D721Med (cell line): ENCODE data around the gene ARAP2.

Experiments used
- DNase-seq: peaks from one replicate; pipeline ENCODE4 v3.0.0; 2011; ENCODE audit warnings: low spot score; ENCODE audit not compliant: insufficient read length
- FAIRE-seq: peaks from 2 replicates; lab custom pipeline; 2011; peaks lifted over from hg19 to GRCh38; lab: Jason Lieb, UNC
- TF ChIP-seq, protein P1 (sequence below): IDR thresholded peaks from 2 replicates; pipeline ENCODE4 v1.5.1; 2012; ENCODE audit warnings: mild to moderate bottlenecking, control low read depth; ENCODE audit not compliant: insufficient read depth; ENCODE audit errors: missing control alignments

Gene ARAP2

DNA sequence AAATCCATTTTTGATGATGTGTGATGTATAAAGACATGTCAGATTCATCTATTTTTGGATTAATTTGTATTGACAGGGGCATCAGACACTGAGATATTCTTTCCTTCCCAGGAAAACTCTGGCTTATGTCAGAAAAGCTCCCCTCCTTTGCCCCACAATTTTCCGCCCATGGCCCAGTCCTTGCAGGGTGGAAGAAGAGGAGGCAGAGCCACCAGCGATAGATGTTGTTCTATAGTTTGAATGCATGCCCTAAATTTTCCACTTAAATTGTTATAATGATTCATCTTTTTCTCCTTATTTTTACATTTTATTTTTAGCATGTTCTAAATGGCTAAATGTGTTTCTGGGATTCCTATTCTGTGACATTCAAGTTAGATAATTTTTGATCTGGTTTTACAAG is 149.3 kb downstream of the ARAP2 start:
- FAIRE-seq (no peak), DNase-seq (no peak)
- TF ChIP-seq, protein P1, sequence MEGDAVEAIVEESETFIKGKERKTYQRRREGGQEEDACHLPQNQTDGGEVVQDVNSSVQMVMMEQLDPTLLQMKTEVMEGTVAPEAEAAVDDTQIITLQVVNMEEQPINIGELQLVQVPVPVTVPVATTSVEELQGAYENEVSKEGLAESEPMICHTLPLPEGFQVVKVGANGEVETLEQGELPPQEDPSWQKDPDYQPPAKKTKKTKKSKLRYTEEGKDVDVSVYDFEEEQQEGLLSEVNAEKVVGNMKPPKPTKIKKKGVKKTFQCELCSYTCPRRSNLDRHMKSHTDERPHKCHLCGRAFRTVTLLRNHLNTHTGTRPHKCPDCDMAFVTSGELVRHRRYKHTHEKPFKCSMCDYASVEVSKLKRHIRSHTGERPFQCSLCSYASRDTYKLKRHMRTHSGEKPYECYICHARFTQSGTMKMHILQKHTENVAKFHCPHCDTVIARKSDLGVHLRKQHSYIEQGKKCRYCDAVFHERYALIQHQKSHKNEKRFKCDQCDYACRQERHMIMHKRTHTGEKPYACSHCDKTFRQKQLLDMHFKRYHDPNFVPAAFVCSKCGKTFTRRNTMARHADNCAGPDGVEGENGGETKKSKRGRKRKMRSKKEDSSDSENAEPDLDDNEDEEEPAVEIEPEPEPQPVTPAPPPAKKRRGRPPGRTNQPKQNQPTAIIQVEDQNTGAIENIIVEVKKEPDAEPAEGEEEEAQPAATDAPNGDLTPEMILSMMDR, result no peak

DNA sequence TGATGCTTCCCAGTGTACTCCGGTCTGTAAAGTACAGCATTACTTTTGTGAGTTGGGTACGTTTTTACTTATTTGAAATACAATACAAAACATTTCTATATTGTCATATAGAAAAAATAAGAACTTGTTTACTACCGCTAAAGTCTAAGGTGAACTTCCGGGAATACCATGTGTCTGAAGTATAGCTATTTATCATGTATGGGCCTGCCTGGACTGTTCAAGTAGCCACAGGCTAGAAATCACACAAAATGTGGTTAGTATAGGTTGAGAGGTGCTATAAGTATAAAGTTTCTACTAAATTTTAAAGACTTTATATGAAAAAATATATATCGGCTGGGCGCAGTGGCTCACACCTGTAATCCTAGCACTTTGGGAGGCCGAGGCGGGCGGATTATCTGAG is 152.3 kb downstream of the ARAP2 start:
- DNase-seq (no peak), FAIRE-seq (no peak)
- TF ChIP-seq, protein P1, result no peak

DNA sequence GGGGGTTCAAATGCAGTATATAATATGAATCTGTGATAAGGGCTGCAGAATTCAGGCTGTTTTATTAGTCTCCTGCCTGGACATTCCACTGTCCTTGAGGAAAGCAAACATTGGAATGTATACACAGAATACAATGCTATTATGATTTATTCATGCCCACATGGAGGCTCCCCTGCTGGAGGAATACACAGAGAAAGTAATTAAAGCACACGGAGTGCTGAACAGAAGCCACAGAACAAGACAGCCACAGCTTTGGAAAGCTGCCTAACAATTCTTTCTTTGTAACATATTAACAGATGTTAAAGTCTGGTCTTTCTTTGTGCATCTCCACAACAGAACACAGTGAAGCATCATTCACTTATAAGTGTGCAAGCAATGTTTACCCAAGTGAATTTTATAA is 155.8 kb downstream of the ARAP2 start:
- TF ChIP-seq, protein P1, result no peak
- FAIRE-seq (no peak), DNase-seq (no peak)

DNA sequence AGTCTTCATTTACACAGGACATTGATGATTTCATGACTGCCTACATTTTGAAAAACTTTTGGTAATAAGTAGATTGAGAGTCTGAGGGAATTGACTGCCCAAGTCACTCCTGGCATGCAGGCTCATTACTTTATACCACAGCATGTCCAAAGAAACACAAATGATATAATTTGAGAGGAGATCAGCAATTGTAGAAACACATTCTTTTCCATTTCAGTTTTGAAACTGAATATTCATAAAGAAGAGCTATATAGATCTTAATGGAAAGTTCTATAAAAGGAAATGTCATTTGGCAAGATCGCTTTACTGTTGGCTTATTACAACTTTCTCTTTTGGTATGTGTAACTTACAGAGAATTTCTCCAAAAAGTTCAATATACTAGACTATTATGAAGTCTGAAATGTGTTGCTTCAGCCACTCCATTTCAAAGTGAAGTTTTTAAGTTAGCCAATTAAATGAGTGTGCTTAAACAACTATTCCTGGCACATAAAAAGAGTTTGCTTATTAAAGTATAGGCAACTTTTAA is 158.0 kb downstream of the ARAP2 start:
- no peak for FAIRE-seq
- TF ChIP-seq, protein P1, result no peak

DNA sequence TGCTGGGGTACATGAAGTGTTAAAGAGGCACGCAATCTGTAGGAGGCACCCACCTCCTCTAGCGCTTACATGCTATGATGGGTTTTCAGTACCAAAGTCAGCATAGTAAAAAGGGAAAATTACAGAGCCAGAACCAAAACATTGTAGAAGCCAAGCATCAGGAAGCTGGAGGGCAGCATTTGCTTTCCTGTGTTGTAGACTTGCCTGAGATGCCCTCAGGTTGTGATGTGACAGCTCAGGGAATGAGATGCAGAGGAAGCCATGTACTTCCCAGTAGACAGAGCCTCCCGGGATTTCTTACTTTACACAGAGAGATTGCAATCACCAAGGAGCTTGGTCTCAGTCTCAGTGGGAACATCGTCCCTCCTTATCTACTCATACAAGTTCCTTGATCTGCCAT is 161.5 kb downstream of the ARAP2 start:
- FAIRE-seq (no peak), DNase-seq (no peak)
- TF ChIP-seq, protein P1, result no peak

More for the DNA sequence above, 158.0 kb downstream of the ARAP2 start:
- no peak for DNase-seq

DNA sequence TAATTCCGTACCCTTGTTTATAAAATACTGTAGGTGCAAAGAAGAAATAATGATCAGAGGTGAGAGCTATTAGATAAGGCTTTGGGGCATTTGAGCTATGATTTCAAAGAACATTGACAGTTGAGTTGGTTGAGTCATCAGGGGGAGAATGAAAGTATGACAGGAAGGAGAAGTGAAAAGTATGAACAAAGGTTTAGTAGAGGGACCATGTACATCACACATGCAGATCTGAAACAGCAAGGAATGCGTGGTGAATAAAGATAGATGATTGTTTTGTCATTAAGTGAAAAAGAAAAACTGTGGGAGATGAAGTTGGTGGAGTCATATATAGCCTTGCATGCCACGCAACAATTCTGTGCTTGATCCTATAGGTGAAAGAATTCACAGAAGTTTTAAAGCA is 163.1 kb downstream of the ARAP2 start:
- TF ChIP-seq, protein P1, result no peak
- FAIRE-seq, result no peak
- no peak for DNase-seq

DNA sequence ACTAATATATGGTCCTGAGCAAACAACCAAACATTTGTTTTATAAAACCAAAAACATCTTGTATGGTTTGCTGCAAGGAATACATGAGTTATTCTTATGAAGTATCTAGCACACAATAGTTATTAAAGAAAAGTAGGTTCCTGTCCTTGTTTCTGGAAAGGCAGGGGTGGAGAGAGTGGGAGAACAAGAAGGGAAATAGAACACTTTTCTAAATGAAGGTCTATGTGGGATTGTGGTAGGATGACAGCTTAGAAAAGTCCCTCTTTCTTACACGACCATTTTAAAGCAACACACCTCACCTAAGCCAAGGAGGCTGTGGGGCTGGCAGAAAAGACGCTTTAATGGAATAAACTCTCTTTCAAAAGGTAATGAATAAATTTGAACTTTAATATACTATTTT is 164.6 kb downstream of the ARAP2 start:
- TF ChIP-seq, protein P1, result no peak
- no peak for FAIRE-seq
- DNase-seq, result no peak
